Stimulated activated CD8-positive, alpha-beta memory T cell treated with anti-CD3 and anti-CD28 coated beads, Interleukin-12 subunit alpha, Interleukin-12 subunit beta, amount 100 ng/mL, for 24 hours (primary cell): ENCODE data around the gene AZU1.

Source experiments
- DNase-seq: peaks from one replicate; pipeline ENCODE4 v3.0.0-alpha.2; 2020; ENCODE audit errors: extremely low read depth

Gene AZU1

DNA sequence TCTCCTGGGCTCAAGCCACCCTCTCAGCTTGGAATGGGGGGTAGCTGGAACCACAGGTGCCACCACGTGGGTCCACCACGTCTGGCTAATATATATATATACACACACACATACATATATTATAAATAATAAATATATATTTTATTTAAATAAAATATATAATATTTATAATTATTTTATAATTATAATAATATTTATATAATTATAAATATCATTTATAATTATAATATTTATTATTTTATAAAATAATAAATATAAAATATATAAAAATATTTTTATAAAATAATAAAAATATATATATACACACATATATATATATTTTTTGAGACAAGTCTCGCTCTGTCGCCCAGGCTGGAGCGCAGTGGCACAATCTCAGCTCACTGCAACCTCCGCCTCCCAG is 26.9 kb downstream of the AZU1 start:
- DNase-seq, result no peak

DNA sequence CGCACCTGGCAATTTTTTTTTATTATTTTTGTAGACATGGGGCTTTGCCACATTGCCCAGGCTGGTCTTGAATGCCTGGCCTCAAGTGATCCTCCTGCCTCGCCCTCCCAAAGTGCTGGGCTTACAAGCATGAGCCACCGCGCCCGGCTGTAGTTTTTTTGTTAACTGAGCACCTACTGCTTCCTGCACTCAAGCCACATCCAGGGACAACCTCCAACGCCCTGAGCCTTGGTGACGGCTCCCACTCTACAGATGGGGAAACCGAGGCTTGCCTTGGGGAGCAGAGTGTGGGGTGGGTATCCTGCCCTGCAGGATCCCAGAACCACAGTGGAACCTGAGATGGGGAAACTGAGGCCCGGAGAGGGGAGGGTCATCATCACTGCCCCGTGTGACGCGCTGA is 27.5 kb downstream of the AZU1 start:
- no peak for DNase-seq

DNA sequence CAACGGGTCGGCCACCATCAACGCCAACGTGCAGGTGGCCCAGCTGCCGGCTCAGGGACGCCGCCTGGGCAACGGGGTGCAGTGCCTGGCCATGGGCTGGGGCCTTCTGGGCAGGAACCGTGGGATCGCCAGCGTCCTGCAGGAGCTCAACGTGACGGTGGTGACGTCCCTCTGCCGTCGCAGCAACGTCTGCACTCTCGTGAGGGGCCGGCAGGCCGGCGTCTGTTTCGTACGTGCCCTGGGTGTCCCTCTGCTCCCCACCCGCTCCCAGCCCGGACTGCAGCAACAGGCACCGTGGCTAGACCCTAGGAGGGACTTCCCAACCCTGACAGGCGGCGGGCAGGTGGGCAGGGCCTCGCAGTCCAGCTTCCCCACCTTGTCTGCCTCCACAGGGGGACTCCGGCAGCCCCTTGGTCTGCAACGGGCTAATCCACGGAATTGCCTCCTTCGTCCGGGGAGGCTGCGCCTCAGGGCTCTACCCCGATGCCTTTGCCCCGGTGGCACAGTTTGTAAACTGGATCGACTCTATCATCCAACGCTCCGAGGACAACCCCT is 28.0 kb downstream of the AZU1 start:
- no peak for DNase-seq

DNA sequence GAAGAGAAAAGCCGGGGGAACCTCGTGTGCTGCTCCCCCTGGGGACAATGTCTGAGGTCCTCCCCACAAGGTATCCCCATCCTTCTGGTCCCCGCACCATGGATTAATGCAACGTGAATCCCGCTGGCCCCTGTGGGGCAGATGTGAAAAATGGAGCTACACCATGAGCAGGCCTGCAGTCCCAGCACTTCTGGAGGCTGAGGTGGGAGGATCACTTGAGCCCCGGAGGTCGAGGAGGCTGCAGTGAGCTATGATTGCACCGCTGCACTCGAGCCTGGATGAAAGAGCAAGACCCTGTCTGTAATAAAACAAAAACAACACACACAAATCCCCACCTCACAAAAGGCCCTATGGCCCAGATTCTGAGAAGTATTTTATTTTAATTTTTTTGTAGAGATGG is 30.6 kb downstream of the AZU1 start:
- no peak for DNase-seq

DNA sequence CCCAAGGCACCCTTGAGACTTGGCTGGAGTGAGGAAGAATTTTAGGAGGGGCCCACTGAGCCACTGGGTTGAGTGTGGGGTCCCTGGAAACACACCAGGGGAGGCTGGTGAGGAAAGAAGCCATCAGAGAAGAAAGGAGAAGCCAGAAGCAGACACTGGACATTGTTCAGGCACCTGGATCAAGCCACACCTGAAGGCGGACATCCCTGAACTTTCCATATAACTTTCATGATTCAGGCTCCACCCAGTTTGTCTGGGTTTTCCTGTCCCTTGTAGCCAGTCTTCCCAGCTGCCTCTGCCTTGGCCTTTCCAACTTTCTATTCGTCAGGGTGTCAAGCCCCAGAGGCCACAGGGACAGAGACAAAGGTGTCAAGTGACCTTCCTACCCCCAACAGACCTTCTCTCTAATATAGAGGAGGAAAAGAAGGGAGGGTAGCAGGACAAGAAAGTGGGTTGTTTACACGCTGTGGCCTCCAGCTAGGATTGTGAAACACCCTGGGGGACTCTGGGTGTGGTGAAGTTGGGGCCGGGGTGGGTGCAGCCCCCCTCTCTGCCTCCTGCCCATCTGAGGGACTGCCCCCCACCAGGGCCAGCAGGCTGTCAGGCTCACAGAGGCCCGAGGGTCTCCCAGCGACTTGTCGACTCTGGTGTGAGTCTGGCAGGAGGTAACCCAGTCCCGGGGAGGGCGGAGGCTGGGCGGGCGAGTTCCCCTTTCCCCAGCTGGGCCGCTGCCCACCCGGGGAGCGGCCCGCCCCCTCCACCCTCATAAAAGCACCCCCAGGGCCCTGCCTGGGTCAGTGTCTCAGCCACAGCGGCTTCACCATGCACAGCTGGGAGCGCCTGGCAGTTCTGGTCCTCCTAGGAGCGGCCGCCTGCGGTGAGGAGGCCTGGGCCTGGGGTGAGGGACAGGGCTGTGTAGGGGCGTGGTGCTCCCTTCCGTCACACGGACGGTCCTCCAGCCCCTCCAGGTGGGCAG is 31.5 kb downstream of the AZU1 start, which contains the start of gene CFD:
Gene CFD, plus strand, starts transcription at position 797 of the 976 bp plus-strand sequence. Its CDS starts 26 bp downstream, at position 823.
- no peak for DNase-seq

DNA sequence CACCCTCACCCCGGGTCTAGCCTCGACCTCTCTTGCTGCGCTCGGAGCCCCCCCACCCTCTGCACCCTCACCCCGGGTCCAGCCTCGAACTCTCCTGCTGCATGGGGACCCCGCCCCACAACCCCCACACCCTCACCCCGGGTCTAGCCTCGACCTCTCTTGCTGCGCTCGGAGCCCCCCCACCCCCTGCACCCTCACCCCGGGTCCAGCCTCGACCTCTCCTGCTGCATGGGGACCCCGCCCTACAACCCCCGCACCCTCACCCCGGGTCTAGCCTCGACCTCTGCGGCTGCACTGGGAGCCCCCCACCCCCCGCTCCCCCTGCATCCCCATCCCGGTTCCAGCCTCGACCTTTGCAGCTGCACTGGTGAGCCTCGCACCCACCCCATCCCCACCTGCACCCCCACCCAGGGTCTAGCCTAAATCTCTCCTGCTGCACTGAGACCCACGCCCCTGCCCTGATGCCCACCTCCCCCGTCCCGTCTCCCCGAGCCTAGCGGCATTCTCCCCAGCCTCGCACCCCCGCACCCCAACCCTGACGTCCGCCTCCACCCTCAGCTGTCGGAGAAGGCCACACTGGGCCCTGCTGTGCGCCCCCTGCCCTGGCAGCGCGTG is 33.6 kb downstream of the AZU1 start:
- DNase-seq, result no peak

DNA sequence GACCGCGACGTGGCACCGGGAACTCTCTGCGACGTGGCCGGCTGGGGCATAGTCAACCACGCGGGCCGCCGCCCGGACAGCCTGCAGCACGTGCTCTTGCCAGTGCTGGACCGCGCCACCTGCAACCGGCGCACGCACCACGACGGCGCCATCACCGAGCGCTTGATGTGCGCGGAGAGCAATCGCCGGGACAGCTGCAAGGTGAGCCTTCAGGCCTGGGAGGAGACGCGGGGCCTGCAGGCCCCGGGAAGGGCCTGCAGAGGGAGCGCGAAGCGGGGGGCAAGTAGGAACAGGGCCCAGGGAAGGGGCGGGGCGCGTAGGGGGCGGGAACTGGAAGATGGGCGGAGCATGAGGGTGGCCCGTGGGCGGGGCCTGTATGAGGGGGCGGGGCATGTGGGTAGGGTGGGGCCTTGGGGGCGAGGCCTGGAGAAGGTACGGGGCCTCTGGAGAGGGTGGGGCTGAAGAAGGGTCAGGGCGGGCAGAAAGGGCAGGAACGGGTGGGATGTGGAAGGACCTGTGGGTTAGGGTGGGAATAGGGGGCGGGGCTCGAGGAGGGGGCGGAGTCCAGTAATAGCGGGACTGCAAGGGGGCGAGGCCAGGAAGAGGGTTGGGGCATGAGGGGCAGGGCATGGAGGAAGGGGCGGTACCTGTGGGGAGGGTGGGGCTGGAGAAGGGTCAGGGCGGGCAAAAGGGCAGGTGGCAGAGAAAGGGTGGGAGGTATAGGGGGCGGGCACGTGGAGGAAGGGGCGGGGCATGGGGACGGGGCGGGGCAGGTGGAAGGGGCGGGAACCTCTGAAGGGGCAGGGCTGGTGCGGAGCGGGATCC is 34.3 kb downstream of the AZU1 start:
- DNase-seq, result no peak

DNA sequence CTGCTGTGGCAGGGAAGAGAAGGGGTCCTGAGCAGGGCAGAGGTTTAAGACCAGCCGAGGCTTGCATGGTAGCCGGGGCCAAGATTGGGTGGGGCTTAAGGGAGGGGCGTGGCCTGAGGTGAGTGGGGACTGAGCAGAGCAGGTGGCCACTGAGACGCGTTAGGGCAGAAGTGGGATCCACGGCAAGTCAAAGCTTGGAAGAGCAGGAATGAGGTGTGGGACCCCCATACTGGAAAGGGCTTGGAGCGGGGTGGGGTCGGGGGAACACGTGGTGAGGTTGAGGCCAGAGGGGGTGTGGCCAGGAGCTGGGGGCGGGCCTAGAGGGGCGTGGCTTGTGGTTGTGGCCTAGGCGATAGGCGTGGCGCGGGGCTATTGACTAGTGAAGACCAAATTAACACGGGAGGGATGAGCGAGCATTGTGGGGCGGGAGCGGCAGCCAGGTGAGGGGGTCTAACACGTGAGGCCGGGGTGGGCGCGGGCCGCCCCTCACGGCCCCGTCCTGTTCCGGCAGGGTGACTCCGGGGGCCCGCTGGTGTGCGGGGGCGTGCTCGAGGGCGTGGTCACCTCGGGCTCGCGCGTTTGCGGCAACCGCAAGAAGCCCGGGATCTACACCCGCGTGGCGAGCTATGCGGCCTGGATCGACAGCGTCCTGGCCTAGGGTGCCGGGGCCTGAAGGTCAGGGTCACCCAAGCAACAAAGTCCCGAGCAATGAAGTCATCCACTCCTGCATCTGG is 35.1 kb downstream of the AZU1 start:
- no peak for DNase-seq

DNA sequence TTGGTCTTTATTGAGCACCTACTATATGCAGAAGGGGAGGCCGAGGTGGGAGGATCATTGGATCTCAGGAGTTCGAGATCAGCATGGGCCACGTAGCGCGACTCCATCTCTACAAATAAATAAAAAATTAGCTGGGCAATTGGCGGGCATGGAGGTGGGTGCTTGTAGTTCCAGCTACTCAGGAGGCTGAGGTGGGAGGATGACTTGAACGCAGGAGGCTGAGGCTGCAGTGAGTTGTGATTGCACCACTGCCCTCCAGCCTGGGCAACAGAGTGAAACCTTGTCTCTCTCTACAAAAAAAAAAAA is 35.6 kb downstream of the AZU1 start:
- DNase-seq, result no peak

DNA sequence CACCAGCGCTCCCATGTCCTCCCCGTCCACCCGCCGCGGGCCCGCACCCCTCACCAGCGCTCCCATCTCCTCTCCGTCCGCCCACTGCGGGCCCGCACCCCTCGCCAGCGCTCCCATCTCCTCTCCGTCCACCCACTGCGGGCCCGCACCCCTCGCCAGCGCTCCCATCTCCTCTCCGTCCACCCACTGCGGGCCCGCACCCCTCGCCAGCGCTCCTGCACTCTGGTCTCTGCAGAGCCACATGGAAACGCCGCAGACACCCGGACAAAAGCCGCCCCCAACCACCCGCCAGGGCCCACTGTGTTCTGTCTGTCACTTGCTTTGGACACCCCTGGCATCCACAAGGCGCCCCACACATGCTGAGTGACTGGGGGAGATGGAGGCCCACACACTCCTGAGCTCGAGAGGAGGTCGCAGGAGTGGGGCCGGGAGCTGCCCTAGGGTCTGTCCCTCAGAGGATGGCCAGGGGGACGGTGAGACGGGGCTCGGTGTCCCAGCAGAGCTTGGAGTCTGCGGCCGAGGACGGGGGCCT is 39.2 kb downstream of the AZU1 start:
- no peak for DNase-seq

DNA sequence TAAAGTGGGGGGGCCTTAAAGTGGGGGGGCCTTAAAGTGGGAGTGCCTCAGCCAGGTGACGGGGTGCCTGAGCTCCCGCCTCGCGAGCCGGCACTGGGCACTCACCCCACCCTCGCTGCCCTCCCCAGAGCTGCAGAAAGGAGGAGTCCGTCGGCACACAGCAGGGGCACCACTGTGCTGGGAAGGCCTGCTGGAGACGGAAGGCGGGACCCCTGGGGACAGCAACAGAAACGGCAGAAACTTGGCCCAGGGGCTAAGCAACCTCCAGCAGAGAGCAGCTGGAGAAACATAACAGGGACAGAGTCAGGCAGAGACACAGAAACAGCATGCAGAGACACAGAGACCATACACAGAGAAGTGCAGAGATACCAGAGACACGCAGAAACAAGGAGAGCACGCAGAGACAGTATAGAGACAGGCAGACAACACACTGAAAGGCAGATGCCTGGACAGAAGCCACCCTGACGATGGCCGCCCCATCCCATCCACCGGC is 39.7 kb downstream of the AZU1 start:
- DNase-seq, result no peak

DNA sequence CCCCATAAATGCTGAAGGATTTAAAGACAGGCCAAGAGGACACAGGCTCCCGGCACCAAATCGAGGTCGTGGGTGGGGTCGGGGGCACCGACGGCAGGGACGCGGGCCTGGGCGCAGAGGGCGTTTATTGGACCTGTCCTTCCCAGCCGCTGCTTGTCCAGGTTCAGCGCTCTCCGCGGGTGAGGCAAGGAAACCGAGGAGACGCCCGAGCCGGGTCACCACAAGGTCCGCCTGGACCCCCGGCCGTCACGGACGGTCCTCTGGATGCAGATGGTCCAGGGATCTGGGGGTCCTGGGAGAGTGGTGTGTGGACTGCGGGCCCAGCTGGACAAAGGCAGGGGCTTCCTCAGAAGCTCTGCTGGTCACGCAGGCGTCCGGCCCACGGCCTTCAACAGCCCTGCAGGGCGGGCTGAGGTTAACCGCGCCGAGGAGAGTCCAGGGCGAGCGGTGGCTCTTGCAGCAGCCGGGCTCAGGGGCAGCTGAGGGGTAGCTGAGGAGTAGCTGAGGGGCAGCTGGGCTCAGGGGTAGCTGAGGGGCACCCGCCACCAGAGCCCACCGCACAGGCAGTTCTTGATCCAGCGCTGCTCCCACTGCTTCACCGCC is 40.3 kb downstream of the AZU1 start:
- no peak for DNase-seq

DNA sequence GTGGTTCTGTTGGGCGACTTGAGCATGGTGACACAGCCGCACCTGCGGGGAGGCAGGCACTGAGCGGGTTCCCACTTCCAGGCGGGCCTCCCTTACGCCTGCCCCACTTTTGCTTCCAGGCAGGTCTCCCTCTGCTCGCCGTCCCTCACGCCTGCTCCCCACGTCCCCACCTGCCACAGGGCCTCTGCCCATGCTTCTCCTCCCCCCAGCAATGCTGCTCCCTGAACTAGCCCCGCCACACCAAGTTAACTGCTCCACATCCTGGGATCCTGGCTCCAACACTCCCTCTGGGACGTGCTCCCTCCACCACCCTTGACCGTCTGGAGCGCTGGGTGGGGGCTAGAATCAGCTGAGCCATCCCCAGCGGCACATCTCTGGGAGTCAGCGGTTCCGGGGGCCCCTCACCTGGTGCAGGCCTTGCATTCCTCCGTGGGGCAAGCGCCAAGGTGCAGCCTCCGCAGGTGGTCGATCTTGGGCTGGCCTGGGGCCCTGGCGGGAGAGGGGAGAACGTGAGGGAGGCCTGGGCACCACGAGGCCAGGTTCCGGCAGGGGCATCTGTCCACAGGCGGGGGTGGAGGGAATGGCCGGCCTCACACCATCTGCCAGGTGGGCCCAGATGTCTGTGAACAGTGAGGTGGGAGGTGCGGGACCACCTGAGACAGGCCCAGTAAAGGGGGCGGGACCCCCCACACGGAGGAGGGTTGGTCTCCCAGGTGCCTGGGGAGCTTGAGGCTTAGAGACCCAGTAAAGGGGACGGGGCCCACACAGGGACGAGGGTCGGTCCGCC is 41.0 kb downstream of the AZU1 start:
- DNase-seq, result no peak

DNA sequence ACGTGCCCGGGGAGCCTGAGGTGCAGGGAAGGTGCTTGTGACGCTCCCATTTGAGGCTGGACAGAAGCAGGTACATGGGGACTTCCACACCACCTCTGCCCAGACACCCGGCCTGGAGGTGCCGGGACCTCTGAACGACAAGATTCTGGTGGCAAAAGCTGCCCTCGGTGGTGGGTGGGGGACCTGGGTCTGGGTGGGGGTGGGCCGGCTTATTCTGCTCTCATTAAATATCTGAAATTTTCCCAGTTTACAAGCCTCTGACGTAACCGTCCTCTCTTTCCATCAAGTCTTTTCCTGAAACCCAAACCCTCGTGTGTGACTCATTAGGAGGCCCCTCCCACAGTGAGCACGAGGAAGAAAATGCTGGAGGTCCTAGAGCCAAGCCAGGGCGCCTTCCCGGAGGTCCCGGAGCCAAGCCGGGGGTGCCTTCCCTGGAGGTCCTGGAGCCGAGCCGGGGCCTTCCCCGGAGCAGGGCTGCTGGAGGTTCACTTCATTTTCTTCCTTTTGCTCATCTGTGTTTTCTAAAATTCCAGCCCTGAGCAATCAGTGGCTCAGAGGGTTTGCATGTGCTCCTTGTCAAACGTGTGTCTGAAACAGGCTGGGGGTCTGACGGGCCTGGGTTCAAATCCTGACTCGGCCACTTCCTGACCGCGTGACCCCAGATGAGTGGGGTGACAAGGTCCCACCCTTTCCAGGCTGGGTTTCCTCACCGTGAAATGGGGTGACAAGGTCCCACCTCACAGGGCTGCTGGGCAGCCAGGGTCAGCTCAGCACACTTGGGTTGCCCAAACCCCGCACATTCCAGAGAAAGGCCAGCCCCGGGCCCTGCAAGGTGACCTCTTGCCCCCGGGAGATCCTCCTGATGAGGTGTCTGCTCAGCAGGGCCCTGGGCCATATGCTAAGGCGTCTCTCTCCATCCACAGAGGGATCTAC is 41.9 kb downstream of the AZU1 start:
- no peak for DNase-seq

DNA sequence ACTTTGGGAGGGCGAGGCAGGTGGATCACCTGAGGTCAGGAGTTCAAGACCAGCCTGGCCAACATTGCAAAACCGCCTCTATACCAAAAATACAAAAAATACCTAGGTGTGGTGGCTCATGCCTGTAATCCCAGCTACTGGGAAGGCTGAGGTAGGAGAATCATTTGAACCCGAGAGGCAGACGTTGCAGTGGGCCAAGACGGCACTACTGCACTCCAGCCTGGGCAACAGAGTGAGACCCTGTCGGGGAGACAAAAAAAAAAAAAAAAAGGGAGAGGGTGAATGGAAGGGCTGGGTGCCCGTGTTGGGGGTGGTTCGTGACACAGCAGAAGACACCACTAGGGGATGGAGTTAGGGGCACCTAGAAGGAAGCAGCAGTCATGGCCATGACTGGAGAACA is 42.7 kb downstream of the AZU1 start:
- no peak for DNase-seq

DNA sequence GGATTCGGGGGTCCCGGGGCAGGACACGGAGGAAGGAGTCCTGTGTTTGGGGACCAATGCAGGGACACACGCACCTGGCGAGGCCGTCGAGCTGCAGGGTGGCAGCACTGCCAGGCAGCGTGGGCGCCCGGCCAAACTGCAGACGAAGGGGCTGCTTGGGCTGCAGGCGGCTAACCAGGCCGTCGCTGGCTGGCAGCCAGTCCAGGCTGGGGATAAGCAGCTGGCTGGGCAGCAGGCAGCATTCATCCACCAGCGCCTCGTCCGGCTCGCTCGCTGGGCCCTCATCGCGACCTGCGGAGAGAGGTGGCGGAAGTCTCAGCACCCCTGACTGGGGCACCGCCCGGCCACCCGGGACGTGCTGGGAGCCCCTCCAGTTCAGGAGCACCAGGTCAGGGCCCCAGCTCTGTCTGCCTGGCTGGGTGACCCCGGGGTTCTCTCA is 43.3 kb downstream of the AZU1 start:
- no peak for DNase-seq

DNA sequence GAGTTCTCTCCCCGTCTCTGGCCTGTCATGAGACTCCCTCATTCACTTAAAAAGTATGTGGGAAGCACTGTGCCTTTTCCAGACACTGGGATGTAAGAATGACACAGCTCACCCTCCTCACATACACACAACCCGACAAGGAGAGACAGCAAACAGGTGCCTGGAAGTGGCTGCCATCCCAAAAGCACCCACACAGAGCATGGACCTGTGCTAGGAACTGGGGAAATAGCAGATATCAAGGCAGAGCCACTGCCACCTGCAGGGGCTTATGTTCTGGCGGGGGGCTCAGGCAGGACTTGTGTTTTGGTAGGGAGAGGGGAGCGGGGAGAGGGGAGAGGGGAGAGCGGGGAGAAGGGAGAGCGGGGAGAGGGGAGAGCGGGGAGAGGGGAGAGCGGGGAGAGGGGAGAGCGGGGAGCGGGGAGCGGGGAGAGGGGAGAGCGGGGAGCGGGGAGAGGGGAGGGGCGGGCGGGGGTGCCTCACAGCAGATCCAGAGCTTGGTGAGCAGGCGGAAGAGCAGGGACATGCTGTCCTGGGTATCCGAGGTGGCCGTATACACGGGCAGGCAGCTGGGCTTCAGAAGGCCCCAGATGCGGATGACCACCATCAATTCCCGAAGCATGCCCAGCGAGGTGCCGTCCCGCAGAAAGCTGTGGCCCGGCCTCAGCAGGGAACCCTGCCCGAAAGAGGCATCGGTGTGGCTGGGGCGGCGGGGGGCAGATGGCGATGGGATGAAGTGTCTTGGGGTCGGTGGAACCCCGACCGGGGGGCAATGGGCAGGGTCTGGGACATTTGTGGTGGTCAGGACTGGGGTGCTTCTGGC is 44.0 kb downstream of the AZU1 start:
- DNase-seq, result no peak
